ENCODE data around the gene KLF2.
A peak's percentile ranks its signal among the peaks of the same experiment; 100 is the strongest.
"Not testable (repeated sequence)": the region's sequence is repeated elsewhere in the genome, so short reads cannot be mapped to it uniquely, and the experiment has no call there.

The KLF2 gene

GRCh38 chr19:16324384-16325160 is at the start of gene KLF2:
Gene KLF2, plus strand, starts transcription at chr19:16324826. Its CDS starts 98 bp downstream, at chr19:16324924.
- DNase-seq (ENCODE audit: low read depth in 2 of 3, low spot score in 1 of 3): peak in 2 of 3 donors; percentile 55 to 74

- DNase-seq (ENCODE audit: low read depth in 2 of 3, low spot score in 1 of 3): no peak
These were observed 44.3 kb upstream of the KLF2 start for GRCh38 chr19:16280306-16280705.

- no peak for DNase-seq (ENCODE audit: low read depth in 2 of 3, low spot score in 1 of 3)
These were observed 42.9 kb upstream of the KLF2 start for GRCh38 chr19:16281743-16282142.

GRCh38 chr19:16283210-16284061 is 41.2 kb upstream of the KLF2 start:
- peak; percentile 68 to 76 (median 70) for DNase-seq (ENCODE audit: low read depth in 2 of 3, low spot score in 1 of 3)

GRCh38 chr19:16284505-16284904 is 40.1 kb upstream of the KLF2 start:
- no peak for DNase-seq (ENCODE audit: low read depth in 2 of 3, low spot score in 1 of 3)

GRCh38 chr19:16285079-16285478 is 39.5 kb upstream of the KLF2 start:
- DNase-seq (ENCODE audit: low read depth in 2 of 3, low spot score in 1 of 3): not testable (repeated sequence)

- DNase-seq (ENCODE audit: low read depth in 2 of 3, low spot score in 1 of 3): no peak
These were observed 38.7 kb upstream of the KLF2 start for GRCh38 chr19:16285769-16286498.

- no peak for DNase-seq (ENCODE audit: low read depth in 2 of 3, low spot score in 1 of 3)
These were observed 36.1 kb upstream of the KLF2 start for GRCh38 chr19:16288544-16288943.

GRCh38 chr19:16289594-16289993 is 35.0 kb upstream of the KLF2 start:
- DNase-seq (ENCODE audit: low read depth in 2 of 3, low spot score in 1 of 3): no peak

- DNase-seq (ENCODE audit: low read depth in 2 of 3, low spot score in 1 of 3): no peak
These were observed 33.9 kb upstream of the KLF2 start for GRCh38 chr19:16290692-16291091.

GRCh38 chr19:16293118-16294091 is 31.2 kb upstream of the KLF2 start:
- no peak for DNase-seq (ENCODE audit: low read depth in 2 of 3, low spot score in 1 of 3)

- no peak for DNase-seq (ENCODE audit: low read depth in 2 of 3, low spot score in 1 of 3)
These were observed 29.6 kb upstream of the KLF2 start for GRCh38 chr19:16295057-16295456.

GRCh38 chr19:16296713-16297112 is 27.9 kb upstream of the KLF2 start:
- DNase-seq (ENCODE audit: low read depth in 2 of 3, low spot score in 1 of 3): no peak

- no peak for DNase-seq (ENCODE audit: low read depth in 2 of 3, low spot score in 1 of 3)
These were observed 26.9 kb upstream of the KLF2 start for GRCh38 chr19:16297575-16298178.

GRCh38 chr19:16298334-16298733 is 26.3 kb upstream of the KLF2 start:
- DNase-seq (ENCODE audit: low read depth in 2 of 3, low spot score in 1 of 3): no peak

- DNase-seq (ENCODE audit: low read depth in 2 of 3, low spot score in 1 of 3): no peak
These were observed 22.5 kb upstream of the KLF2 start for GRCh38 chr19:16301999-16302694.

- no peak for DNase-seq (ENCODE audit: low read depth in 2 of 3, low spot score in 1 of 3)
These were observed 20.9 kb upstream of the KLF2 start for GRCh38 chr19:16303755-16304154.

GRCh38 chr19:16304511-16304910 is 20.1 kb upstream of the KLF2 start:
- DNase-seq (ENCODE audit: low read depth in 2 of 3, low spot score in 1 of 3): not testable (repeated sequence)

- not testable (repeated sequence) for DNase-seq (ENCODE audit: low read depth in 2 of 3, low spot score in 1 of 3)
These were observed 19.6 kb upstream of the KLF2 start for GRCh38 chr19:16305060-16305459.
